Posterior vena cava (tissue), 2 donors: ENCODE results near the gene SURF4. TPM values are rescaled to one million over a fixed set of nuclear protein-coding genes. Genes with fewer than 3 reads are reported as not detected.
"Not testable (repeated sequence)": the region's sequence is repeated elsewhere in the genome, so short reads cannot be mapped to it uniquely, and the experiment has no call there.

Experiments
- DNase-seq: peaks from one replicate; pipeline ENCODE4 v3.0.0-alpha.2; 2020; ENCODE audit warnings: low spot score
- intact Hi-C, 2 donors: fragments of 100-400 bp; cut with DNase I; formaldehyde crosslinking; loops; one replicate each; pipeline versions ENCODE4 v1.14.1 to v1.14.2; 2022 to 2023
- total RNA-seq, 2 donors: library from RNA; stranded (reverse); fragmentation: NEBNext Ultra II Directional; extraction: Animal tissue kit (Norgen Biotek cat#: 25700); gene quantifications; one replicate each; pipeline ENCODE4 v1.2.1, GENCODE V29; 2021
- donor health status: DM: yes; HTN: yes; CAD: no.
- donor health status: DM: yes; HTN: yes; CAD: no.

Gene SURF4
- total RNA-seq, 2 donors from 2014 or later: 130 TPM

DNA sequence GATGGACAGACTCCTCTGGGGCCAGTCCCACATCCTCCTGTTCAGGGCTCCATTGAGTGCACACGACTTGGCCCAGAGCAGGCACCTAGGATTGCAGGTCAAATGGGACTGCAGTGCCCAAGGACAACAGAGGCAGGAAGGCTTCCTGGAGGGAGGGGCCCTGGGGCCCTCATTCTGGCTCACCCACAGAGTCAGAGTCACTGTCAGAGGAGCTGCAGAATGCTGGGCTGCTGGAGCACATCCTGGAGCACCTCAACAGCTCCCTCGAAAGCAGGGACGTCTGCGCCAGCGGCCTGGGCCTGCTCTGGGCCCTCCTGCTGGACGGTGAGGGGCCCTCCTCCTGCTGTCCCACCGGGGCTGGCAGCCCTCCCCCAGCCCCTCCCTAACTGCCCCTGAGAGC lies 26.8 kb upstream of the SURF4 start:
- DNase-seq: no peak
- intact Hi-C loops: no loop called here

- intact Hi-C loops: no loop called here
- DNase-seq: no peak
Measured at GRCh38 chr9:133401588-133401987, 25.7 kb upstream of the SURF4 start.

DNA sequence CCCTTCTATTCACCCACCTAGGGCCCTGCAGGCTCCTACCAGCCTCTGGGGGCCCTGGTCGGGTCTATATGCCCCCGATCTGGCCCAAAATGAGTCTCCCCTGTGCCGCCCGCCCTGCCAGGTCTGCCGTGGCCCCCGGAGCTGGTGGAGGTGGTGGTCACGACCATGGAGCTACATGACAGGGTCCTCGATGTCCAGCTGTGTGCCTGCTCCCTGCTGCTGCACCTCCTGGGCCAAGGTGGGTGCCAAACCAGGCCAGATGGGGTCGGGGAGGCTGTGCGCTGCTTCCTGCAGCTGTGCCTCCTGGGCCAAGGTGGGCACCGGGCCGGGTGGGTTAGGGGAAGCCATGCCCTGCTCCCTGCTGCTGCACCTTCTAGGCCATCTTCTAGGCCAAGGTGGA lies 24.4 kb upstream of the SURF4 start:
- intact Hi-C loops: no loop called here
- DNase-seq: no peak

GRCh38 chr9:133397895-133398294 lies 22.0 kb upstream of the SURF4 start:
- DNase-seq: no peak
- intact Hi-C loops: no loop called here

DNA sequence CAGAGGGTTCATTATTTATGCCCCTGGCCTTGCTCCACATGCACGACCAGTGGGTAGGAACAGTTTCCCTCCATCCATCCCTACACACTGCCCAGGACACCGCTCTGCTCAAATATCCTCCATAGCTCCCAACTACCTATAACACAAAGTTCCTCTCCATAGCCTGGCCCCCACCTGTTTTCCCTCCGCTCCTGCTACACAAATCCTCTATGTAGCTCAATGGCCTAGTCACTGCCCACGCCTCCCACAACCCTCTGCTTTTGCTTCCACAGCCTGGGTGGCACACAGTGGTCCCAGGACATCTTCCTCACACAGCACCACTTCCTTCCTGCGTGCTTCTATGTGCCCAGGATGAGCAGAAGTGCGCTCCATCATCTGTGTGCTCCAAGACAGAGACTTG lies 21.5 kb upstream of the SURF4 start:
- DNase-seq: no peak
- intact Hi-C loops: no loop called here

- no peak for DNase-seq
- intact Hi-C loops: no loop called here
Measured at GRCh38 chr9:133396952-133397351, 21.1 kb upstream of the SURF4 start.

GRCh38 chr9:133394687-133395271 lies 18.9 kb upstream of the SURF4 start:
- intact Hi-C loops: no loop called here
- no peak for DNase-seq

- intact Hi-C loops: no loop called here
- DNase-seq: no peak
Measured at GRCh38 chr9:133393399-133393798, 17.5 kb upstream of the SURF4 start.

DNA sequence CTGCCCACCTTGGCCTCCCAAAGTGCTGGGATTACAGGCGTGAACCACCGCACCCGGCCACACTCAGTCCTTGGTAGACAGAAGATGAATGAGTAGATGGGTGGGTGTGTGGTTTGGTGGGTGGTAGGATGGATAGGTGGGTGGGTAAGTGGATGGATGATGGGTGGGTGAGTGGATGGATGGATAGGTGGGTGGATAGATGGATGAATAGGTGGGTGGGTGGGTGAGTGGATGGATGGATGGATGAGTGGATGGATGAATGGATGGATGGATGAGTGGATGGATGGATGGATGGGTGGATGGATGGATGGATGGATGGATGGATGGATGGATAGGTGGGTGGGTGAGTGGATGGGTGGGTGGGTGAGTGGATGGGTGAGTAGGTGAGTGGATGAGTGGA lies 16.4 kb upstream of the SURF4 start:
- DNase-seq: not testable (repeated sequence)

GRCh38 chr9:133391449-133391848 lies 15.6 kb upstream of the SURF4 start:
- DNase-seq, intact Hi-C loops: not testable (repeated sequence)

More for the DNA sequence above, 16.4 kb upstream of the SURF4 start:
- intact Hi-C loops: loop anchor here in 1 of 2 donors (1.0 kb wide), 1 partner anchor 44 kb away; no protein-coding TSS in a partner anchor

- intact Hi-C loops: no loop called here
- DNase-seq: no peak
Measured at GRCh38 chr9:133390713-133391112, 14.9 kb upstream of the SURF4 start.

- DNase-seq: no peak
- intact Hi-C loops: no loop called here
Measured at GRCh38 chr9:133389562-133389961, 13.7 kb upstream of the SURF4 start.

- DNase-seq: no peak
- intact Hi-C loops: no loop called here
Measured at GRCh38 chr9:133389025-133389557, 13.2 kb upstream of the SURF4 start.

- DNase-seq: no peak
- intact Hi-C loops: no loop called here
Measured at GRCh38 chr9:133387680-133388079, 11.8 kb upstream of the SURF4 start.

DNA sequence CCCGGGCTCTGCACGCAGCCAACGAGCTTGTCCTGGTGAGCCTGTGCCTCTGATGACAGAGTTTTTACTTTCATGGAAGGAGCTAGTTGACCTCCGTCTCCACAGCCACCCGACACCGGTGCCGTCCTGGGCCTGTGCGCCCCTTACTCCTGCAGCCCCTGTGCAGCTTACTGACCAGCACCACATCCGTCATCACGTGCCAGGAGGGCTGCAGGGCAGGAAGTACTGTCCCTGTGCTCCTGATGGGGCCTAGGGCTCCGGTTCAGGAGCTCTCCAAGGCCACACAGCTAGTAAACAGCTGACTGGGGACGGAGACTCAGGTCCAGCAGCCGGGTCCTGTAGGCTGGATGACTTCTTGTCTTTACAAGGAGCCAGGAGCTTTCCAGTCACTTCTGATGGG lies 10.5 kb upstream of the SURF4 start:
- no peak for DNase-seq
- intact Hi-C loops: no loop called here

DNA sequence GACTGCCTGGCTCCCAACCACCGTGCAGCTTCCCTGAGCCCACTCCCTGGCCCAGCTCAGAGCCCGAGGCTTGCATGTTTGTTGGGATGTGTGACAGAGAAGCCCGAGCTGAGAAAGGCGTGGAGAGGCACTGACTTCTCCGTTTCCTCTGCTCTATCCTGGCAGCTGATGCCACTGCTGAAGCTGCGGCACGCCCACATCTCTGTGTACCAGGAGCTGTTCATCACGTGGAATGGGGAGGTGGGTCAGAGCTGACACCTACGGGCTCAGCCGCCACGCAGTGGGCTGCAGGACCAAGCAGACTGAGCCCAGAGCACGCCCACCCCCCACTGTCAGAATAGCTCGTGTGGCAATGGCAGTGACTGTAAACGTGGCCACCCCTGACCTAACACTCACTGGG lies 9.6 kb upstream of the SURF4 start:
- intact Hi-C loops: no loop called here
- no peak for DNase-seq

DNA sequence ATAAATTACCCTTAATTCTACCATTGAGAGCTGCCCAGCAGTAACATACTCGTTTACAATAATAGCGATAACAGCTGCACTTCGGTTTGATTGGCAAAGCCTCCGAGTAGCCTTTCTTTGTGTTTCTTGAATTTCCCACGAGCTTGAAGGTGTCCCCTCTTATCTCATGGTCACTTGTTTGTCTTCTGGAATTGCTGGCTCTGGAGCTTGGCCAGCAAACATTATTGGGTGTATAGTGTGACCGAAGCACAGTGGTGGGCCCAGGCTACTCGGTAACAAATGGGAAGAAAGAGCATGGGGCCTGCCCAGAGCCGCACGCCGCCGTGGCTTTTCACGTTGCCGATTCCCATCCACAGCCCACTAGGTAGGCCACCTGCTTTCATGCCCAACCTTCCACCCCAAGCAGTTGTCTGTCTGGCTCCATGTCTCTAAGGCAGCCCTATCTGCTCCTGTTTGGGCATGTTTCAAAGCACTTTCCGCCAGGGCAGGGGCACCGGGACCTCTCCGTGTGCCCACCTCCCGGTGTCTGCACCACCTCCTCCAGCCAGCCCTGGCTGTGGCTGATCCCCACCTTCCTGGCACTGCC lies 9.0 kb upstream of the SURF4 start:
- intact Hi-C loops: no loop called here
- DNase-seq: no peak

- intact Hi-C loops: no loop called here
- DNase-seq: no peak
Measured at GRCh38 chr9:133383438-133383837, 7.6 kb upstream of the SURF4 start.

GRCh38 chr9:133382507-133383141 lies 6.8 kb upstream of the SURF4 start:
- no peak for DNase-seq
- intact Hi-C loops: no loop called here

DNA sequence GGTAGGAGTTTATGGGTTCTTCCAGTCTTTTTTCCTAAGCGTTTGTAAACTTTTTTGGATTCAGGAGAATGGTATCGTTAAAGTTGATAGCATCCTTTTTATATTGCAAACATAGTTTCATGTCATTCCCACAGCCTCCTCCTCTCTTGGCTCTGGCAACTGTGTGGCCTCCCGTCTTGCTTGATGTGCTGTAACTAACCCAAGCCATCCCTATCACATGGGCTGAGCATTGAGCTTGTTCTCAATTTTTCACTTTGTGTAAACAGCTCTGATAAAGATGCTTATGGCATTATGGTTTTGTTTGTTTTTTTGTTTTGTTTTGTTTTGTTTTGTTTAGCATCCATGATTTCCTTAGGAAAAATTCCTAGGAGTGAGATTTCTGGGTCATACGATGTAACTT lies 4.9 kb upstream of the SURF4 start:
- no peak for DNase-seq
- intact Hi-C loops: no loop called here
